Testis (tissue), 3 donors: Measurements from ENCODE around the gene TNFRSF8. TPM values are rescaled to one million over a fixed set of nuclear protein-coding genes. Genes with fewer than 3 reads are reported as not detected.
A peak's percentile ranks its signal among the peaks of the same experiment; 100 is the strongest.

Source experiments
- DNase-seq: peaks from one replicate; pipeline ENCODE4 v3.0.0-alpha.2; 2019
- H3K27ac ChIP-seq, 2 donors: fragments of 200-600 bp; sonication (generic); one replicate each; pipeline ENCODE4 v1.5.1; 2019
- H3K27me3 ChIP-seq: fragments of 200-600 bp; sonication (generic); one replicate; pipeline ENCODE4 v1.5.1; 2019
- H3K36me3 ChIP-seq: fragments of 200-600 bp; sonication (generic); one replicate; pipeline ENCODE4 v1.5.1; 2017; ENCODE audit warnings: low read depth; ENCODE audit errors: missing control alignments
- H3K4me1 ChIP-seq: fragments of 200-600 bp; sonication (generic); one replicate; pipeline ENCODE4 v1.5.1; 2019
- H3K4me3 ChIP-seq, 2 donors: fragments of 200-600 bp; sonication (generic); one replicate each; pipeline ENCODE4 v1.5.1; 2017 to 2019
- H3K9me3 ChIP-seq: fragments of 200-600 bp; sonication (generic); one replicate; pipeline ENCODE4 v1.5.1; 2017
- POLR2A ChIP-seq: fragments of 450-650 bp; IDR thresholded peaks from one replicate; pipeline ENCODE4 v1.6.1; 2017; ENCODE audit warnings: antibody characterized with exemption, mild to moderate bottlenecking, moderate library complexity
- WGBS, 2 donors: methylation state at CpG; one replicate each; pipeline ENCODE4 v1.1.5; 2018; 5-methylcytosine and 5-hydroxymethylcytosine counted together
- intact Hi-C: fragments of 100-400 bp; cut with DNase I; formaldehyde crosslinking; loops from one replicate; pipeline ENCODE4 v1.15.1; 2023; ENCODE audit warnings: low total_unique reads
- polyA plus RNA-seq: library from polyadenylated mRNA; stranded (reverse); fragments of 350-450 nt; fragmentation: Illumina TruSeq; extraction: RNeasy Lipid Tissue Mini Kit (QIAGEN cat#74804); gene quantifications from one replicate; pipeline ENCODE4 v1.2.3, GENCODE V29; 2014; ENCODE audit warnings: low read depth, low replicate concordance; ENCODE audit not compliant: insufficient read depth
- total RNA-seq, 2 donors: library from RNA; depleted of rRNA; stranded (reverse); fragments of >200 nt; gene quantifications; one replicate each; pipeline ENCODE4 v1.2.3, GENCODE V29; 2016
- TF ChIP-seq, protein P1 (sequence below), 3 experiments: fragments of 450-650 bp in 2 of 3; fragments of 200-600 bp in 1 of 3; sonication (generic) in 1 of 3; IDR thresholded peaks; one replicate each; pipeline ENCODE4 v1.5.1; 2016 to 2019; ENCODE audit warnings: antibody characterized with exemption in 3 of 3, mild to moderate bottlenecking in 2 of 3, moderate library complexity in 1 of 3

Gene TNFRSF8
- total and polyA plus RNA-seq, 3 donors from 2014 or later: 5.0 to 6.9 (median 5.4) TPM

DNA sequence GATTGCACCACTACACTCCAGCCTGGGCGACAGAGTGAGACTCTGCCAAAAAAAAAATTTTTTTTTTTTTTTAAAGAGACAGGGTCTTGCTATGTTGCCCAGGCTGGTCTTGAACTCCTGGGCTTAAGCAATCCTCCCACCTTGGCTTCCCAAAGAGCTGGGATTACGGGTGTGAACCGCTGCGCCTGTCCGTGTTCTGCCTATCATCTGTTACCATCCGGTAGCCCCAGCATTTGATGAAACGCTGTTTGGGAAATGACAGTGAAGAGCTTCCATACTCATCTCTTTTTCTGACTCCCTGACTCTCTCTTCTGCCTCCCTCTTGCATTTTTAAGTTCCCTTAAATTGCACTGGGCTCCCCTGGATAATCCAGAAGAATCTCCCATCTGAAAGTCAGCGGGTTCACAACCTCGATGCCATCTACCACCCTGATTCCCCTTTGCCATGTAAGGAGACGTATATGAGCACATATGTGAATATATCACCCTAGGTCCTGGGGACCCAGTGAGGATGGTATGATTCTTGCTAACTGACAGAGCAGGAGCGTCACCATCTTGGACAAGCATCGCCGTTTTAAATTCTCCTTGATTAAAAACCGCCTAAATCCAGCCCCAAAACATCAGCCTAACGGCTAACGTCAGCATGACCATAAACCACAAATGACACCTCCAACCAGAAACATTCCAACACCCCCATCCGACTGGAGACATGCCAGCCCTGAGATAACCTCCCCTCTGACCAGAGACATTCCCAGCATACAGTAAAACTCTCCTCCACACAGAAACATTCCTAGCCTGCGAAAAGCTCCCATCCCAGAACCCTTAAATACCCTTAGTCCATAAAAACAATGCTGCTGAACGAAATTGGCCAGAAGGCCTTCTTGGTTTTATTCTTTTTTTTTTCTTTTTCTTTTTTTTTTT lies 12.4 kb downstream of the TNFRSF8 start:
- H3K27me3 ChIP-seq: no peaks in the 10 kb centered on the region
- peak; percentile 69 for DNase-seq
- H3K9me3 ChIP-seq: no peaks in the 10 kb centered on the region

GRCh38 chr1:12076425-12077005 lies 13.4 kb downstream of the TNFRSF8 start:
- DNase-seq: no peak
- no peaks in the 10 kb centered on the region for H3K4me1 ChIP-seq
- no peaks in the 10 kb centered on the region for H3K36me3 ChIP-seq
- H3K9me3 ChIP-seq: no peaks in the 10 kb centered on the region
- no peaks in the 10 kb centered on the region for H3K27me3 ChIP-seq
- 85 to 92% methylated on average over 9 of the region's 9 CpGs for WGBS, 2 donors
- no peak for TF ChIP-seq POLR2A
- TF ChIP-seq, protein P1, sequence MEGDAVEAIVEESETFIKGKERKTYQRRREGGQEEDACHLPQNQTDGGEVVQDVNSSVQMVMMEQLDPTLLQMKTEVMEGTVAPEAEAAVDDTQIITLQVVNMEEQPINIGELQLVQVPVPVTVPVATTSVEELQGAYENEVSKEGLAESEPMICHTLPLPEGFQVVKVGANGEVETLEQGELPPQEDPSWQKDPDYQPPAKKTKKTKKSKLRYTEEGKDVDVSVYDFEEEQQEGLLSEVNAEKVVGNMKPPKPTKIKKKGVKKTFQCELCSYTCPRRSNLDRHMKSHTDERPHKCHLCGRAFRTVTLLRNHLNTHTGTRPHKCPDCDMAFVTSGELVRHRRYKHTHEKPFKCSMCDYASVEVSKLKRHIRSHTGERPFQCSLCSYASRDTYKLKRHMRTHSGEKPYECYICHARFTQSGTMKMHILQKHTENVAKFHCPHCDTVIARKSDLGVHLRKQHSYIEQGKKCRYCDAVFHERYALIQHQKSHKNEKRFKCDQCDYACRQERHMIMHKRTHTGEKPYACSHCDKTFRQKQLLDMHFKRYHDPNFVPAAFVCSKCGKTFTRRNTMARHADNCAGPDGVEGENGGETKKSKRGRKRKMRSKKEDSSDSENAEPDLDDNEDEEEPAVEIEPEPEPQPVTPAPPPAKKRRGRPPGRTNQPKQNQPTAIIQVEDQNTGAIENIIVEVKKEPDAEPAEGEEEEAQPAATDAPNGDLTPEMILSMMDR (IDR thresholded peaks at IDR 0.05): no peak
- H3K27ac ChIP-seq: no peak overlapping the region
- intact Hi-C loops: no loop called here
- no peak overlapping the region for H3K4me3 ChIP-seq

More for the DNA sequence above, 12.4 kb downstream of the TNFRSF8 start:
- 58 to 63% methylated on average over 19 of the region's 19 CpGs for WGBS, 2 donors
- intact Hi-C loops: no loop called here
- no peaks in the 10 kb centered on the region for H3K36me3 ChIP-seq
- no peak overlapping the region for H3K4me3 ChIP-seq
- TF ChIP-seq POLR2A: no peak
- TF ChIP-seq, protein P1 (IDR thresholded peaks at IDR 0.05): no peak
- no peaks in the 10 kb centered on the region for H3K4me1 ChIP-seq
- no peak overlapping the region for H3K27ac ChIP-seq

DNA sequence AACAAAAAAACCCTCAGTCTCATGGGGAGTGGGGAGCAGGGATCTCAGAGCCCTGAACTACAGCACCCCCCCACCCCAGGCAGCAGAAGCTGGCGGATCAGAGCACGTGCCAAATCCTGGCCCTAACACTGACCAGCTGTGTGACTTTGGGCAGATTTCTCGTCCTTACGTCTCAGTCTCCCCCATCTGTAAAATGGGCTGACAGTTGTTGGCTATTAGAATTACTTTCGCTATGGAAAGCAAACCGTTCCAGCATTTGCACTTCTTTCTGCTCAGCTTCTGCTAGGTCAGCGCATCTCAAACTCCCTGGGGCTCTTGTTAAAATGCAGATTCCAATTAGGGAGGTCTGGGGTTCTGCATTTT lies 15.5 kb downstream of the TNFRSF8 start:
- DNase-seq: no peak
- 84% methylated on average over 7 of the region's 7 CpGs for WGBS, 2 donors
- Histone ChIP-seq H3K4me3 (no peak overlapping the region), H3K36me3 (no peaks in the 10 kb centered on the region), H3K27ac (no peak overlapping the region), H3K27me3 (no peaks in the 10 kb centered on the region), H3K4me1 (no peaks in the 10 kb centered on the region), H3K9me3 (no peaks in the 10 kb centered on the region)
- intact Hi-C loops: no loop called here
- no peak for TF ChIP-seq POLR2A
- TF ChIP-seq, protein P1 (IDR thresholded peaks at IDR 0.05): no peak

GRCh38 chr1:12078938-12079861 lies 16.1 kb downstream of the TNFRSF8 start:
- intact Hi-C loops: no loop called here
- WGBS, 2 donors: 48 to 54% methylated on average over 15 to 23 of the region's 23 CpGs
- no peak for TF ChIP-seq POLR2A
- TF ChIP-seq, protein P1 (IDR thresholded peaks at IDR 0.05): peak in 2 of 3 experiments; percentile 35 to 60
- Histone ChIP-seq H3K4me3 (no peak overlapping the region), H3K36me3 (no peaks in the 10 kb centered on the region), H3K4me1 (no peaks in the 10 kb centered on the region), H3K27me3 (no peaks in the 10 kb centered on the region), H3K27ac (no peak overlapping the region), H3K9me3 (no peaks in the 10 kb centered on the region)
- DNase-seq: peak; percentile 73
